ENCODE results near the gene CHRNB1. TPM values are rescaled to one million over a fixed set of nuclear protein-coding genes. Genes with fewer than 3 reads are reported as not detected.
A peak's percentile ranks its signal among the peaks of the same experiment; 100 is the strongest.

Gene CHRNB1
- total RNA-seq, 1 experiment from 2014 or later: 1.7 TPM

- no peaks in the 10 kb centered on the region for H3K27me3 ChIP-seq (replicated peaks; ENCODE audit: control insufficient read depth, insufficient read depth, low read length)
- ChIA-PET CTCF (no interaction called here), POLR2A (no interaction called here)
- no peak for TF ChIP-seq CTCF (IDR thresholded peaks at IDR 0.05; ENCODE audit: insufficient read depth in 1 of 2, low read depth in 1 of 2, low read length in 1 of 2, severe bottlenecking in 1 of 2, unreplicated experiment in 1 of 2)
- H3K36me3 Mint-ChIP-seq (ENCODE audit: insufficient read depth, unreplicated experiment): peaks cover 26% of the 10 kb centered on the region
- H3K9me3 ChIP-seq: no peaks in the 10 kb centered on the region
- BruUV-seq (replicated peaks): no TSS peak
- H3K4me1 ChIP-seq: peaks cover 23% of the 10 kb centered on the region
- peak; percentile 57 to 58 for DNase-seq
- peak overlapping the region; percentile 70 for H3K4me3 Mint-ChIP-seq (ENCODE audit: unreplicated experiment)
- no peaks in the 10 kb centered on the region for H3K27me3 Mint-ChIP-seq (ENCODE audit: insufficient read depth, unreplicated experiment)
- H3K4me1 Mint-ChIP-seq (ENCODE audit: low read depth, unreplicated experiment): peaks cover 35% of the 10 kb centered on the region
- H3K27ac Mint-ChIP-seq (ENCODE audit: unreplicated experiment): peak overlapping the region; percentile 66
- peak overlapping the region; percentile 64 for H3K4me3 ChIP-seq (ENCODE audit: low read depth, low read length)
- intact Hi-C loops (cut with micrococcal nuclease; ENCODE audit: unreplicated experiment): loop anchor here (5.0 kb wide), 1 partner anchor 125 kb away; the partner anchor contains the start of gene KCTD11
- H3K9me3 Mint-ChIP-seq (ENCODE audit: unreplicated experiment): no peaks in the 10 kb centered on the region
- no peaks in the 10 kb centered on the region for H3K36me3 ChIP-seq (ENCODE audit: control insufficient read depth, insufficient read depth, low read length)
Observed at GRCh38 chr17:7477392-7478275, 32.8 kb downstream of the CHRNB1 start.

GRCh38 chr17:7478276-7479212, 33.7 kb downstream of the CHRNB1 start:
- Mint-ChIP-seq H3K27ac (ENCODE audit: unreplicated experiment) (peak overlapping the region; percentile 66), H3K36me3 (ENCODE audit: insufficient read depth, unreplicated experiment) (peaks cover 28% of the 10 kb centered on the region), H3K27me3 (ENCODE audit: insufficient read depth, unreplicated experiment) (no peaks in the 10 kb centered on the region), H3K9me3 (ENCODE audit: unreplicated experiment) (no peaks in the 10 kb centered on the region), H3K4me1 (ENCODE audit: low read depth, unreplicated experiment) (peaks cover 35% of the 10 kb centered on the region), H3K4me3 (ENCODE audit: unreplicated experiment) (peak overlapping the region; percentile 70)
- Histone ChIP-seq H3K4me1 (peaks cover 23% of the 10 kb centered on the region), H3K4me3 (ENCODE audit: low read depth, low read length) (peak overlapping the region; percentile 64), H3K27me3 (replicated peaks; ENCODE audit: control insufficient read depth, insufficient read depth, low read length) (no peaks in the 10 kb centered on the region), H3K36me3 (ENCODE audit: control insufficient read depth, insufficient read depth, low read length) (no peaks in the 10 kb centered on the region), H3K9me3 (no peaks in the 10 kb centered on the region)
- no peak for TF ChIP-seq CTCF (IDR thresholded peaks at IDR 0.05; ENCODE audit: insufficient read depth in 1 of 2, low read depth in 1 of 2, low read length in 1 of 2, severe bottlenecking in 1 of 2, unreplicated experiment in 1 of 2)
- ChIA-PET POLR2A (no interaction called here), CTCF (no interaction called here)
- intact Hi-C loops (cut with micrococcal nuclease; ENCODE audit: unreplicated experiment): loop anchor here (5.0 kb wide), 1 partner anchor 126 kb away; the partner anchor contains the start of gene KCTD11
- no TSS peak for BruUV-seq (replicated peaks)
- DNase-seq: peak; percentile 9 to 44

All from Caco-2 (cell line).